SU-DHL-6 (cell line): ENCODE data around the gene BCAS1.

Experiments
- H2AFZ ChIP-seq: fragments of 200-600 bp; sonication (generic); 2 replicates; pipeline ENCODE4 v1.6.1; 2014; ENCODE audit warnings: low read depth, mild to moderate bottlenecking, moderate library complexity, mixed read lengths, antibody characterized with exemption, low read length; ENCODE audit not compliant: severe bottlenecking
- H3F3A ChIP-seq: fragments of 200-600 bp; shearing (Covaris generic); 2 replicates; pipeline ENCODE4 v1.6.0; 2016; ENCODE audit warnings: antibody characterized with exemption, mild to moderate bottlenecking; ENCODE audit not compliant: insufficient read depth
- H3K27ac ChIP-seq: fragments of 200-600 bp; sonication (generic); 2 replicates; pipeline ENCODE4 v1.5.1; 2016; ENCODE audit warnings: low read depth, mild to moderate bottlenecking, low read length, moderate library complexity, mixed read lengths
- H3K27me3 ChIP-seq: fragments of 200-600 bp; sonication (generic), shearing (Covaris generic); 2 replicates; pipeline ENCODE4 v1.6.0; 2014; ENCODE audit warnings: mild to moderate bottlenecking, low read length
- H3K36me3 ChIP-seq: fragments of 200-600 bp; sonication (generic); 2 replicates; pipeline ENCODE4 v1.6.1; 2014; ENCODE audit warnings: mild to moderate bottlenecking, low read length, mixed read lengths
- H3K4me2 ChIP-seq: fragments of 300-600, 200-600 bp; shearing (Covaris generic), sonication (generic); 2 replicates; pipeline ENCODE4 v1.6.0; 2014; ENCODE audit warnings: low read length, low read depth, mild to moderate bottlenecking; ENCODE audit not compliant: poor library complexity, severe bottlenecking
- H3K4me3 ChIP-seq: fragments of 200-600 bp; sonication (generic); 2 replicates; pipeline ENCODE4 v1.5.1; 2014; ENCODE audit warnings: antibody characterized with exemption, low read length, mild to moderate bottlenecking, mixed read lengths; ENCODE audit not compliant: insufficient read depth, poor library complexity, severe bottlenecking
- H3K79me2 ChIP-seq: fragments of 200-600 bp; sonication (generic); 2 replicates; pipeline ENCODE4 v1.6.1; 2014; ENCODE audit warnings: mild to moderate bottlenecking, low read length, moderate library complexity; ENCODE audit not compliant: insufficient read depth
- H3K9ac ChIP-seq: fragments of 200-600 bp; sonication (generic); 2 replicates; pipeline ENCODE4 v1.7.0; 2014; ENCODE audit warnings: mild to moderate bottlenecking, low read length
- H3K9me2 ChIP-seq: fragments of 200-600 bp; sonication (generic); replicated peaks from 2 replicates; pipeline ENCODE4 v1.6.1; 2014; ENCODE audit warnings: low read length; ENCODE audit not compliant: insufficient read depth
- H3K9me3 ChIP-seq: fragments of 200-600 bp; sonication (generic); 2 replicates; pipeline ENCODE4 v1.6.1; 2014; ENCODE audit warnings: low read length, mixed read lengths; ENCODE audit not compliant: insufficient read depth
- H4K20me1 ChIP-seq: fragments of 200-600 bp; sonication (generic); 2 replicates; pipeline ENCODE4 v1.6.1; 2014; ENCODE audit warnings: low read depth, mild to moderate bottlenecking, antibody characterized with exemption, low read length, moderate library complexity, mixed read lengths
- EZH2phosphoT487 ChIP-seq: fragments of 200-600 bp; sonication (generic), shearing (Covaris generic); conservative IDR thresholded peaks from 2 replicates; pipeline ENCODE4 v1.6.1; 2018; ENCODE audit warnings: mild to moderate bottlenecking, antibody characterized with exemption, low read length, moderate library complexity, mixed read lengths
- TF ChIP-seq, protein P1 (sequence below): fragments of 200-600 bp; sonication (generic); IDR thresholded peaks from one replicate; pipeline ENCODE4 v1.5.1; 2017; ENCODE audit warnings: antibody characterized with exemption, mild to moderate bottlenecking, low read length, moderate library complexity; ENCODE audit not compliant: insufficient read depth, poor library complexity, severe bottlenecking

Gene BCAS1

DNA sequence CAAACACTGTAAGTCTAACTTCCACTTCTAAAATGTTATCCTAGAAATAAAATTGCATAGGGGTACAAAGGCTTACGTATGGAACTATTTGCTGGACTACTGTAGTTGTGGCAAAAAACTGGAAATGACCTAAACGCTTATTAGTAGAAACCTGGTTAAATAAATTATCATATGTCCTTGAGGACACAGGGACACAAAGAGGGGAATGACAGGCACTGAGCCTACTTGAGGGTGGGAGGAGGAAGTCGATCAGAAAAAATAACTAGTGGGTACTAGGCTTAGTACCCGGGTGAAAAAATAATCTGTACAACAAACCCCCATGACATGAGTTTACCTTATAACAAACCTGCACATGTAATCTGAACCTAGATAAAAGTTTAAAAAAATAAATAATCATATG is 28.4 kb downstream of the BCAS1 start:
- no peaks in the 10 kb centered on the region; the same call in 1 of the 2 replicates for H3K9me3 ChIP-seq
- no peak overlapping the region for H3K4me2 ChIP-seq
- no peaks in the 10 kb centered on the region for H3K79me2 ChIP-seq
- TF ChIP-seq, protein P1, sequence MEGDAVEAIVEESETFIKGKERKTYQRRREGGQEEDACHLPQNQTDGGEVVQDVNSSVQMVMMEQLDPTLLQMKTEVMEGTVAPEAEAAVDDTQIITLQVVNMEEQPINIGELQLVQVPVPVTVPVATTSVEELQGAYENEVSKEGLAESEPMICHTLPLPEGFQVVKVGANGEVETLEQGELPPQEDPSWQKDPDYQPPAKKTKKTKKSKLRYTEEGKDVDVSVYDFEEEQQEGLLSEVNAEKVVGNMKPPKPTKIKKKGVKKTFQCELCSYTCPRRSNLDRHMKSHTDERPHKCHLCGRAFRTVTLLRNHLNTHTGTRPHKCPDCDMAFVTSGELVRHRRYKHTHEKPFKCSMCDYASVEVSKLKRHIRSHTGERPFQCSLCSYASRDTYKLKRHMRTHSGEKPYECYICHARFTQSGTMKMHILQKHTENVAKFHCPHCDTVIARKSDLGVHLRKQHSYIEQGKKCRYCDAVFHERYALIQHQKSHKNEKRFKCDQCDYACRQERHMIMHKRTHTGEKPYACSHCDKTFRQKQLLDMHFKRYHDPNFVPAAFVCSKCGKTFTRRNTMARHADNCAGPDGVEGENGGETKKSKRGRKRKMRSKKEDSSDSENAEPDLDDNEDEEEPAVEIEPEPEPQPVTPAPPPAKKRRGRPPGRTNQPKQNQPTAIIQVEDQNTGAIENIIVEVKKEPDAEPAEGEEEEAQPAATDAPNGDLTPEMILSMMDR, result no peak
- no peak for TF ChIP-seq EZH2phosphoT487
- no peak overlapping the region for H3K4me3 ChIP-seq
- H3F3A ChIP-seq, result no peaks in the 10 kb centered on the region
- no peaks in the 10 kb centered on the region for H3K36me3 ChIP-seq
- no peaks in the 10 kb centered on the region for H3K27me3 ChIP-seq
- H4K20me1 ChIP-seq, result no peaks in the 10 kb centered on the region
- H3K27ac ChIP-seq, result no peak overlapping the region
- no peak overlapping the region for H3K9ac ChIP-seq
- H3K9me2 ChIP-seq, result no peaks in the 10 kb centered on the region
- H2AFZ ChIP-seq, result no peak overlapping the region

- TF ChIP-seq, protein P1, result no peak
- no peak for TF ChIP-seq EZH2phosphoT487
- no peak overlapping the region for H3K4me3 ChIP-seq
- no peaks in the 10 kb centered on the region for H3K79me2 ChIP-seq
- no peaks in the 10 kb centered on the region; the same call in 1 of the 2 replicates for H3K9me3 ChIP-seq
- H3K36me3 ChIP-seq, result no peaks in the 10 kb centered on the region
- H3K9ac ChIP-seq, result no peak overlapping the region
- H3K4me2 ChIP-seq, result no peak overlapping the region
- H3K27ac ChIP-seq, result no peak overlapping the region
- H2AFZ ChIP-seq, result no peak overlapping the region
- no peaks in the 10 kb centered on the region for H4K20me1 ChIP-seq
- no peaks in the 10 kb centered on the region for H3F3A ChIP-seq
- H3K27me3 ChIP-seq, result no peaks in the 10 kb centered on the region
- no peaks in the 10 kb centered on the region for H3K9me2 ChIP-seq
Observed at GRCh38 chr20:54041336-54041735, 29.1 kb downstream of the BCAS1 start.

DNA sequence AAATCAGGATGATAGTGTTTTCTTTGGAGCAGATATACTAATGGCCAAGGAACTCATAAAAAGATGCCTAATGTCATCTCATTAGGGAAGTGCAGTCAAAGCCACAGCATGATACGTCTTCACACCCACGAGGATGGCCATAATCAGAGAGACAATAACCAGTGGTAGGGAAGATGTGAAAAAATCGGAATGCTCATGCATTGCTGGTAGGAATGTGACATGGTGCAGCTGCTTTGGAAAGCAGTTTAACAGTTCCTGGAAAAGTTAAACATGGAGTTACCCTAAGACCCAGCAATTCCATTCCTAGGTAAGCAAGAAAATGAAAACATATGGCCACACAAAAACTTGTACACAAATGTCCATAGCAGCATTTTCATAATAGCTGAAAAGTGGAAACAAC is 29.9 kb downstream of the BCAS1 start:
- H3K36me3 ChIP-seq, result no peaks in the 10 kb centered on the region
- H3K79me2 ChIP-seq, result no peaks in the 10 kb centered on the region
- H3K4me3 ChIP-seq, result no peak overlapping the region
- H3K9me3 ChIP-seq, result no peaks in the 10 kb centered on the region
- no peaks in the 10 kb centered on the region for H3K27me3 ChIP-seq
- no peak overlapping the region for H3K27ac ChIP-seq
- no peak overlapping the region for H2AFZ ChIP-seq
- TF ChIP-seq, protein P1, result no peak
- no peaks in the 10 kb centered on the region for H4K20me1 ChIP-seq
- no peaks in the 10 kb centered on the region for H3K9me2 ChIP-seq
- no peaks in the 10 kb centered on the region for H3F3A ChIP-seq
- H3K9ac ChIP-seq, result no peak overlapping the region
- H3K4me2 ChIP-seq, result no peak overlapping the region

DNA sequence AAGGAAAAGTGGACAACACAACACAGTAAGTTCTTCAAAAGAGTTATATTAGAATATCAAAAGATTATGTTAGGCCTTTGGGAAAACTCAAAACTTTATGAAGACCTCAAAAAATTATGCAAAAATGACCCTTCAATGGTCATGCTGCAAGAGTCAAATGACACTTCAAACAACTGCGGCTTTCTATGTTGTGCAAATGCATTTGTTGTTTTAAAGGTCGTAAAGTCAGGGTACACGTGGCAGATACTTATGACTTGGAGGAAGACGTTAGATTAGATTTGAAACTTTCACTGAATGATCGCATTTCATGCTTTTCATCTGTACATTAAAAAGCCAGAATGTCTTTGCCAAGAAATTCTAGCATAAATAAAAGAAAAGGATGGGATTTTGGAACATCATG is 31.4 kb downstream of the BCAS1 start:
- H3K79me2 ChIP-seq, result no peaks in the 10 kb centered on the region
- H3K27ac ChIP-seq, result no peak overlapping the region
- TF ChIP-seq EZH2phosphoT487, result no peak
- TF ChIP-seq, protein P1, result no peak
- no peaks in the 10 kb centered on the region for H3F3A ChIP-seq
- H3K4me3 ChIP-seq, result no peak overlapping the region
- no peaks in the 10 kb centered on the region for H4K20me1 ChIP-seq
- no peaks in the 10 kb centered on the region for H3K9me3 ChIP-seq
- no peak overlapping the region for H3K9ac ChIP-seq
- H3K9me2 ChIP-seq, result no peaks in the 10 kb centered on the region
- no peaks in the 10 kb centered on the region for H3K36me3 ChIP-seq
- H3K4me2 ChIP-seq, result no peak overlapping the region
- no peak overlapping the region for H2AFZ ChIP-seq
- no peaks in the 10 kb centered on the region for H3K27me3 ChIP-seq
